Neural cell (in vitro differentiated cells): ENCODE data around the gene COPS2. TPM values are rescaled to one million over a fixed set of nuclear protein-coding genes. Genes with fewer than 3 reads are reported as not detected.

Experiments
- H2AFZ ChIP-seq: fragments of 200-600, 300-800 bp; sonication (generic), shearing (Covaris generic); 2 replicates; pipeline ENCODE4 v1.6.0; 2014; ENCODE audit warnings: low read depth, mild to moderate bottlenecking, antibody characterized with exemption, low read length, moderate library complexity
- H3F3A ChIP-seq: fragments of 200-600 bp; shearing (Covaris generic); 2 replicates; pipeline ENCODE4 v1.6.1; 2016; ENCODE audit warnings: mild to moderate bottlenecking, moderate library complexity, mixed read lengths, antibody characterized with exemption, low read length; ENCODE audit not compliant: insufficient read depth, poor library complexity, severe bottlenecking
- H3K27ac ChIP-seq: fragments of 200-600, 300-800 bp; sonication (generic), shearing (Covaris generic); 2 replicates; pipeline ENCODE4 v1.5.1; 2014; ENCODE audit warnings: mild to moderate bottlenecking, low read length, moderate library complexity
- H3K27me3 ChIP-seq: fragments of 300-800, 200-600 bp; sonication (generic), shearing (Covaris generic); 2 replicates; pipeline ENCODE4 v1.6.0; 2014; ENCODE audit warnings: mild to moderate bottlenecking, low read depth, low read length, moderate library complexity; ENCODE audit not compliant: insufficient read depth
- H3K36me3 ChIP-seq: fragments of 300-800, 200-600 bp; sonication (generic), shearing (Covaris generic); 2 replicates; pipeline ENCODE4 v1.5.1; 2014; ENCODE audit warnings: mild to moderate bottlenecking, antibody characterized with exemption, low read length, moderate library complexity; ENCODE audit not compliant: insufficient read depth
- H3K4me2 ChIP-seq: fragments of 300-800, 200-600 bp; sonication (generic), shearing (Covaris generic); 2 replicates; pipeline ENCODE4 v1.6.0; 2014; ENCODE audit warnings: mild to moderate bottlenecking, low read length
- H3K4me3 ChIP-seq: fragments of 300-800, 200-600 bp; sonication (generic), shearing (Covaris generic); 2 replicates; pipeline ENCODE4 v1.5.1; 2014; ENCODE audit warnings: mild to moderate bottlenecking, low read length, moderate library complexity
- H3K79me2 ChIP-seq: fragments of 200-600 bp; shearing (Covaris generic); replicated peaks from 2 replicates; pipeline ENCODE4 v1.6.0; 2014; ENCODE audit warnings: mild to moderate bottlenecking, low read length, moderate library complexity; ENCODE audit not compliant: insufficient read depth
- H3K9ac ChIP-seq: fragments of 300-800, 200-600 bp; sonication (generic), shearing (Covaris generic); 2 replicates; pipeline ENCODE4 v1.6.1; 2016; ENCODE audit warnings: mild to moderate bottlenecking, low read length, mixed read lengths
- H3K9me2 ChIP-seq: fragments of 200-600 bp; shearing (Covaris generic); 2 replicates; pipeline ENCODE4 v1.6.1; 2016; ENCODE audit warnings: mild to moderate bottlenecking, low read length, mixed read lengths; ENCODE audit not compliant: insufficient read depth
- H3K9me3 ChIP-seq: fragments of 200-600, 300-800 bp; sonication (generic), shearing (Covaris generic); 2 replicates; pipeline ENCODE4 v1.6.1; 2016; ENCODE audit warnings: mild to moderate bottlenecking, mixed run types, low read length, moderate library complexity, mixed read lengths
- H4K20me1 ChIP-seq: fragments of 200-600 bp; shearing (Covaris generic); 2 replicates; pipeline ENCODE4 v1.6.1; 2016; ENCODE audit warnings: mild to moderate bottlenecking, mixed run types; ENCODE audit not compliant: insufficient read depth
- CTCF ChIP-seq: fragments of 450-650 bp; IDR thresholded peaks from 2 replicates; pipeline ENCODE4 v1.5.1; 2014; ENCODE audit warnings: antibody characterized with exemption, mild to moderate bottlenecking, moderate library complexity; ENCODE audit not compliant: poor library complexity, severe bottlenecking
- EP300 ChIP-seq: fragments of 450-650 bp; conservative IDR thresholded peaks from 2 replicates; pipeline ENCODE4 v1.6.1; 2014; ENCODE audit warnings: antibody characterized with exemption, mild to moderate bottlenecking, moderate library complexity; ENCODE audit not compliant: poor library complexity, severe bottlenecking
- EZH2 ChIP-seq: fragments of 200-600, 300-800 bp; shearing (Covaris generic), sonication (generic); IDR thresholded peaks from 2 replicates; pipeline ENCODE4 v1.6.1; 2014; ENCODE audit warnings: antibody characterized with exemption, low read length, borderline replicate concordance, mild to moderate bottlenecking; ENCODE audit not compliant: insufficient read depth, poor library complexity, severe bottlenecking
- MXI1 ChIP-seq: fragments of 450-650 bp; conservative IDR thresholded peaks from 2 replicates; pipeline ENCODE4 v1.6.1; 2014; ENCODE audit warnings: antibody characterized with exemption, mild to moderate bottlenecking; ENCODE audit not compliant: poor library complexity, severe bottlenecking
- POLR2AphosphoS5 ChIP-seq: IDR thresholded peaks from 2 replicates; pipeline ENCODE4 v1.6.1; 2012
- RAD21 ChIP-seq: fragments of 450-650 bp; conservative IDR thresholded peaks from 2 replicates; pipeline ENCODE4 v1.6.1; 2014; ENCODE audit warnings: antibody characterized with exemption, mild to moderate bottlenecking, moderate library complexity
- REST ChIP-seq: IDR thresholded peaks from 2 replicates; pipeline ENCODE4 v1.6.1; 2012; ENCODE audit warnings: borderline replicate concordance
- SMC3 ChIP-seq: fragments of 450-650 bp; conservative IDR thresholded peaks from 2 replicates; pipeline ENCODE4 v1.6.1; 2014; ENCODE audit warnings: antibody characterized with exemption, mild to moderate bottlenecking, moderate library complexity; ENCODE audit not compliant: poor library complexity
- TAF1 ChIP-seq: IDR thresholded peaks from 2 replicates; pipeline ENCODE4 v1.6.1; 2012; ENCODE audit warnings: low read depth
- polyA plus RNA-seq: library from polyadenylated mRNA; depleted of rRNA; stranded (reverse); fragments of >200 nt; gene quantifications from 2 replicates; pipeline ENCODE4 v1.2.3, GENCODE V29; 2014

Gene COPS2
- polyA plus RNA-seq, 1 donor from 2014 or later: 88.8 TPM

GRCh38 chr15:49137861-49138260, 17.5 kb downstream of the COPS2 start:
- H3K4me3 ChIP-seq: no peak overlapping the region
- no peaks in the 10 kb centered on the region for H3K9me3 ChIP-seq
- no peaks in the 10 kb centered on the region for H3F3A ChIP-seq
- H3K9me2 ChIP-seq: no peaks in the 10 kb centered on the region
- peaks cover 13% of the 10 kb centered on the region for H3K36me3 ChIP-seq
- no peaks in the 10 kb centered on the region for H3K79me2 ChIP-seq
- TF ChIP-seq RAD21: no peak
- TF ChIP-seq CTCF: no peak
- no peak for TF ChIP-seq EZH2
- H2AFZ ChIP-seq: no peak overlapping the region
- no peak overlapping the region for H3K4me2 ChIP-seq
- H3K9ac ChIP-seq: no peak overlapping the region
- no peak overlapping the region for H3K27ac ChIP-seq
- no peaks in the 10 kb centered on the region for H4K20me1 ChIP-seq
- no peaks in the 10 kb centered on the region for H3K27me3 ChIP-seq

- Histone ChIP-seq H3K4me2 (no peak overlapping the region), H3K27ac (no peak overlapping the region), H3K9me3 (no peaks in the 10 kb centered on the region), H3K79me2 (no peaks in the 10 kb centered on the region), H3K4me3 (no peak overlapping the region), H3K9me2 (no peaks in the 10 kb centered on the region), H3K27me3 (no peaks in the 10 kb centered on the region), H3K36me3 (peaks cover 4% of the 10 kb centered on the region), H2AFZ (no peak overlapping the region), H3F3A (no peaks in the 10 kb centered on the region), H4K20me1 (no peaks in the 10 kb centered on the region), H3K9ac (no peak overlapping the region)
- no peak for TF ChIP-seq RAD21
- TF ChIP-seq REST: no peak
- TF ChIP-seq POLR2AphosphoS5: no peak
- no peak for TF ChIP-seq EZH2
- TF ChIP-seq SMC3: no peak
- no peak for TF ChIP-seq CTCF
- TF ChIP-seq TAF1: no peak
- TF ChIP-seq MXI1: no peak
- TF ChIP-seq EP300: no peak
Measured at GRCh38 chr15:49135911-49136310, 19.5 kb downstream of the COPS2 start.
